OCI-LY3 (cell line): ENCODE measurements around the gene RSPO3.

Source experiments
- H2AFZ ChIP-seq: fragments of 200-600, 300-600 bp; shearing (Covaris generic); 2 replicates; pipeline ENCODE4 v1.6.0; 2014; ENCODE audit warnings: antibody characterized with exemption, low read depth, low read length
- H3K27ac ChIP-seq: fragments of 200-600, 300-600 bp; sonication (generic); 2 replicates; pipeline ENCODE4 v1.5.1; 2014; ENCODE audit warnings: mild to moderate bottlenecking, low read length, moderate library complexity, mixed read lengths
- H3K27me3 ChIP-seq: fragments of 200-600, 300-600 bp; sonication (generic); 2 replicates; pipeline ENCODE4 v1.6.1; 2014; ENCODE audit warnings: low read depth, low read length, mixed read lengths
- H3K36me3 ChIP-seq: fragments of 200-600, 300-600 bp; sonication (generic); replicated peaks from 2 replicates; pipeline ENCODE3; 2014; ENCODE audit warnings: low read depth, low read length, mixed read lengths
- H3K4me1 ChIP-seq: fragments of 300-600, 200-600 bp; sonication (generic); 2 replicates; pipeline ENCODE4 v1.6.1; 2014; ENCODE audit warnings: low read length, mixed read lengths
- H3K4me2 ChIP-seq: fragments of 200-600, 300-600 bp; sonication (generic); 2 replicates; pipeline ENCODE4 v1.6.1; 2014; ENCODE audit warnings: low read length, mixed read lengths
- H3K4me3 ChIP-seq: fragments of 300-600, 200-600 bp; sonication (generic); 2 replicates; pipeline ENCODE4 v1.5.1; 2014; ENCODE audit warnings: antibody characterized with exemption, mild to moderate bottlenecking, low read length, moderate library complexity
- H3K79me2 ChIP-seq: fragments of 300-600, 200-600 bp; shearing (Covaris generic); 2 replicates; pipeline ENCODE4 v1.6.1; 2014; ENCODE audit warnings: mild to moderate bottlenecking, low read length, mixed read lengths
- H3K9ac ChIP-seq: fragments of 300-600, 200-600 bp; shearing (Covaris generic); 2 replicates; pipeline ENCODE4 v1.6.0; 2014; ENCODE audit warnings: mild to moderate bottlenecking, low read length, moderate library complexity
- H3K9me3 ChIP-seq: fragments of 200-600, 300-600 bp; shearing (Covaris generic); 2 replicates; pipeline ENCODE4 v1.6.1; 2014; ENCODE audit warnings: low read length, mixed read lengths; ENCODE audit not compliant: insufficient read depth
- H4K20me1 ChIP-seq: fragments of 200-600, 300-600 bp; sonication (generic); 2 replicates; pipeline ENCODE4 v1.6.1; 2016; ENCODE audit warnings: low read length, mixed read lengths; ENCODE audit not compliant: insufficient read depth
- EZH2phosphoT487 ChIP-seq: fragments of 200-600 bp; shearing (Covaris generic); IDR thresholded peaks from 2 replicates; pipeline ENCODE4 v1.6.1; 2018; ENCODE audit warnings: antibody characterized with exemption, mixed run types, low read depth
- TF ChIP-seq, protein P1 (sequence below): fragments of 200-600, 300-600 bp; sonication (generic); IDR thresholded peaks from 2 replicates; pipeline ENCODE4 v1.5.1; 2014; ENCODE audit warnings: antibody characterized with exemption, low read length, low read depth

RSPO3 gene

DNA sequence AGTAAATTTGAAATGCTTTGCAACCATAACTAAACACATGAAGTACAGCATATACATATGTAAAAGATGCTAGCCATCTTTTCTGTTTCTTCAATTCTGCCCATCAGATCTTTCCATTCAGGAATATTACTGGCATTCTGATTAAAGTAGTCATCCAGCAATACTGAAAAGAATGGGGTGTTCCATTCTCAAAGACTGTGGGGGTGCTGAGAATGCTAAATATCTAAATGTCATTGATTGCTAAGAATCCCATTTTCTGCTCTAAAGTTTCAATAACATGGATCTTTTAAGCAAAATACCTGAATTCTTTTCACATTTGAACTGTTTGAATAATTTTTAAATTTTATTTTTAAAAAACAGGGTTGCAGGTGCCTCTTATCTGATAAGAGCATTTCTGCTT, 6.2 kb downstream of the RSPO3 start:
- Histone ChIP-seq H3K9me3 (no peaks in the 10 kb centered on the region), H3K36me3 (no peaks in the 10 kb centered on the region)
- no peak for TF ChIP-seq EZH2phosphoT487
- TF ChIP-seq, protein P1, sequence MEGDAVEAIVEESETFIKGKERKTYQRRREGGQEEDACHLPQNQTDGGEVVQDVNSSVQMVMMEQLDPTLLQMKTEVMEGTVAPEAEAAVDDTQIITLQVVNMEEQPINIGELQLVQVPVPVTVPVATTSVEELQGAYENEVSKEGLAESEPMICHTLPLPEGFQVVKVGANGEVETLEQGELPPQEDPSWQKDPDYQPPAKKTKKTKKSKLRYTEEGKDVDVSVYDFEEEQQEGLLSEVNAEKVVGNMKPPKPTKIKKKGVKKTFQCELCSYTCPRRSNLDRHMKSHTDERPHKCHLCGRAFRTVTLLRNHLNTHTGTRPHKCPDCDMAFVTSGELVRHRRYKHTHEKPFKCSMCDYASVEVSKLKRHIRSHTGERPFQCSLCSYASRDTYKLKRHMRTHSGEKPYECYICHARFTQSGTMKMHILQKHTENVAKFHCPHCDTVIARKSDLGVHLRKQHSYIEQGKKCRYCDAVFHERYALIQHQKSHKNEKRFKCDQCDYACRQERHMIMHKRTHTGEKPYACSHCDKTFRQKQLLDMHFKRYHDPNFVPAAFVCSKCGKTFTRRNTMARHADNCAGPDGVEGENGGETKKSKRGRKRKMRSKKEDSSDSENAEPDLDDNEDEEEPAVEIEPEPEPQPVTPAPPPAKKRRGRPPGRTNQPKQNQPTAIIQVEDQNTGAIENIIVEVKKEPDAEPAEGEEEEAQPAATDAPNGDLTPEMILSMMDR = no peak

DNA sequence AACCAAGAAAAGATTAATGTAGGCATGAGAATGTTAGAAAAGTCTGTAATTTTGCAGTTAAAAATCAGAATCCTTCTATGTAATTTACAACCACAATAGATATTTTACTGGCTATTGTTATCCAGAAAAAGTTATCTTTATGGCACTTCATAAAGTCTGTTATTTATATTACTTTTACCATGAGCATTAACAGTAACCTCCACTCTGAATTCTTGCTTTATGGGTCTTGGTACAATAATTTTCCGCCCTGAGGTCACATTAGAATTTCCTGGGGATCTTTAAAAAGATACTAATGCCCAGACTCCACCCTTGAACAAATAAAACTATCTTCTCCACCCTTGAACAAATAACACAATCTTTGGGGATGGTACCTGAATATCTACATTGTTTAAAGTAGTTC, 9.6 kb downstream of the RSPO3 start:
- no peaks in the 10 kb centered on the region for H4K20me1 ChIP-seq
- H3K27ac ChIP-seq = no peak overlapping the region
- no peak overlapping the region for H3K9ac ChIP-seq
- no peaks in the 10 kb centered on the region for H3K9me3 ChIP-seq
- H2AFZ ChIP-seq = no peak overlapping the region
- H3K4me1 ChIP-seq = no peaks in the 10 kb centered on the region
- H3K4me3 ChIP-seq = no peak overlapping the region
- H3K36me3 ChIP-seq = no peaks in the 10 kb centered on the region
- H3K27me3 ChIP-seq = no peaks in the 10 kb centered on the region
- H3K79me2 ChIP-seq = no peaks in the 10 kb centered on the region
- no peak for TF ChIP-seq EZH2phosphoT487
- TF ChIP-seq, protein P1 = no peak
- no peak overlapping the region for H3K4me2 ChIP-seq

More for the DNA sequence above, 6.2 kb downstream of the RSPO3 start:
- no peaks in the 10 kb centered on the region for H4K20me1 ChIP-seq
- no peaks in the 10 kb centered on the region for H3K27me3 ChIP-seq
- H2AFZ ChIP-seq = no peak overlapping the region
- H3K4me2 ChIP-seq = no peak overlapping the region
- no peak overlapping the region for H3K9ac ChIP-seq
- no peak overlapping the region for H3K4me3 ChIP-seq
- no peak overlapping the region for H3K27ac ChIP-seq
- no peaks in the 10 kb centered on the region for H3K79me2 ChIP-seq
- H3K4me1 ChIP-seq = no peaks in the 10 kb centered on the region

GRCh38 chr6:127129251-127129650, 10.8 kb downstream of the RSPO3 start:
- no peaks in the 10 kb centered on the region for H3K9me3 ChIP-seq
- H3K4me2 ChIP-seq = no peak overlapping the region
- H2AFZ ChIP-seq = no peak overlapping the region
- H4K20me1 ChIP-seq = no peaks in the 10 kb centered on the region
- H3K79me2 ChIP-seq = no peaks in the 10 kb centered on the region
- H3K27ac ChIP-seq = no peak overlapping the region
- no peaks in the 10 kb centered on the region for H3K27me3 ChIP-seq
- TF ChIP-seq, protein P1 = no peak
- TF ChIP-seq EZH2phosphoT487 = no peak
- H3K36me3 ChIP-seq = no peaks in the 10 kb centered on the region
- no peak overlapping the region for H3K9ac ChIP-seq
- H3K4me3 ChIP-seq = no peak overlapping the region
- H3K4me1 ChIP-seq = no peaks in the 10 kb centered on the region

- no peaks in the 10 kb centered on the region for H3K9me3 ChIP-seq
- H3K9ac ChIP-seq = no peak overlapping the region
- no peaks in the 10 kb centered on the region for H3K79me2 ChIP-seq
- TF ChIP-seq EZH2phosphoT487 = no peak
- TF ChIP-seq, protein P1 = no peak
- no peaks in the 10 kb centered on the region for H3K27me3 ChIP-seq
- H3K4me1 ChIP-seq = no peaks in the 10 kb centered on the region
- no peak overlapping the region for H3K4me3 ChIP-seq
- H3K4me2 ChIP-seq = no peak overlapping the region
- no peak overlapping the region for H3K27ac ChIP-seq
- H3K36me3 ChIP-seq = no peaks in the 10 kb centered on the region
- H2AFZ ChIP-seq = no peak overlapping the region
- H4K20me1 ChIP-seq = no peaks in the 10 kb centered on the region
Measured at GRCh38 chr6:127131275-127131674, 12.8 kb downstream of the RSPO3 start.
